HG02943 (cell line): ENCODE measurements around the gene TMEM225B.
"Not testable (repeated sequence)": the region's sequence is repeated elsewhere in the genome, so short reads cannot be mapped to it uniquely, and the experiment has no call there.

Source experiments
- ATAC-seq: cut with Tn5 transposase; IDR thresholded peaks from one replicate; pipeline ENCODE4 v1.9.1; 2021; ENCODE audit warnings: mild to moderate bottlenecking, low read depth, moderate library complexity; ENCODE audit not compliant: unreplicated experiment

TMEM225B gene

GRCh38 chr7:99652671-99653070 is 54.6 kb downstream of the TMEM225B start:
- no peak for ATAC-seq

DNA sequence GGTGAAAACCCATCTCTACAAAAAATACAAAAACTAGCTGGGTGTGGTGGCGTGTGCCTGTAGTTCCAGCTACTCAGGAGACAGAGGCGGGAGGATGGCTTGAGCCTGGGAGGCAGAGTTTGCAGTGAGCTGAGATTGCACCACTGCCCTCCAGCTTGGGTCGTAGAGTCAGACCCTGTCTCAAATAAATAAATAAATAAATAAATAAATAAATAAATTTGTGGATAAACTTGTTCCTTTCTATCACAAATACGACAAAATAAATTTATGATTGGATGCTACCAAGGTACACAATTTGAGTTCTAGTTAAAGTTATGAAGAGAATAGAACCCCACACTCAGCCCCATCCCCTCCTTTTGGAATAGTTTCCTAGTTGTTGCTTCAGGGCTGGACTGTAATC is 55.2 kb downstream of the TMEM225B start:
- not testable (repeated sequence) for ATAC-seq

DNA sequence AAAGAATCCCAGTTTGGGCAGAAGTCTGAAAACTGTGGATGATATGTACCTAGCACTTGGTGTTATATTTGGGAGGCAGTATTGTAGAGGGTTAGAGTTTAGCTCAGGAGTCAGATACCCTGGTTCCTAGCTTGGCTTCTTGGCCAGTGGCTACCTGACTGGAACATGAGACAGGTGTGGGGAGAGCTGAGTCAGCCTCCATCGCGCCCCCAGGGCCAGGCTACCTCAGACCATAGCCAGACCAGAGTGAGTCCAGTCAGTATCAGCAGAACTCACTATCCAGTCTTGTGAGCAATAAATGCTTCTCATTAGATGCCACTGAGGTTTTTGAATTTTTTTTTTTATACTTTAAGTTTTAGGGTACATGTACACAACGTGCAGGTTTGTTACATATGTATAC is 55.7 kb downstream of the TMEM225B start:
- ATAC-seq = no peak

DNA sequence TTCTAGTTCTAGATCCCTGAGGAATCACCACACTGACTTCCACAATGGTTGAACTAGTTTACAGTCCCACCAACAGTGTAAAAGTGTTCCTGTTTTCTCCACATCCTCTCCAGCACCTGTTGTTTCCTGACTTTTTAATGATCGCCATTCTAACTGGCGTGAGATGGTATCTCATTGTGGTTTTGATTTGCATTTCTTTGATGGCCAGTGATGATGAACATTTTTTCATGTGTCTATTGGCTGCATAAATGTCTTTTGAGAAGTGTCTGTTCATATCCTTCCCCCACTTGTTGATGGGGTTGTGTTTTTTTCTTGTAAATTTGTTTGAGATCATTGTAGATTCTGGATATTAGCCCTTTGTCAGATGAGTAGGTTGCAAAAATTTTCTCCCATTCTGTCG is 56.6 kb downstream of the TMEM225B start:
- ATAC-seq = not testable (repeated sequence)

GRCh38 chr7:99657879-99658278 is 59.8 kb downstream of the TMEM225B start:
- not testable (repeated sequence) for ATAC-seq
